GM19025 (cell line): ENCODE results near the gene TMEM184A.

Source experiments
- ATAC-seq: cut with Tn5 transposase; IDR thresholded peaks from one replicate; pipeline ENCODE4 v1.9.1; 2021; ENCODE audit warnings: mild to moderate bottlenecking, low read depth, moderate library complexity; ENCODE audit not compliant: unreplicated experiment

The TMEM184A gene

DNA sequence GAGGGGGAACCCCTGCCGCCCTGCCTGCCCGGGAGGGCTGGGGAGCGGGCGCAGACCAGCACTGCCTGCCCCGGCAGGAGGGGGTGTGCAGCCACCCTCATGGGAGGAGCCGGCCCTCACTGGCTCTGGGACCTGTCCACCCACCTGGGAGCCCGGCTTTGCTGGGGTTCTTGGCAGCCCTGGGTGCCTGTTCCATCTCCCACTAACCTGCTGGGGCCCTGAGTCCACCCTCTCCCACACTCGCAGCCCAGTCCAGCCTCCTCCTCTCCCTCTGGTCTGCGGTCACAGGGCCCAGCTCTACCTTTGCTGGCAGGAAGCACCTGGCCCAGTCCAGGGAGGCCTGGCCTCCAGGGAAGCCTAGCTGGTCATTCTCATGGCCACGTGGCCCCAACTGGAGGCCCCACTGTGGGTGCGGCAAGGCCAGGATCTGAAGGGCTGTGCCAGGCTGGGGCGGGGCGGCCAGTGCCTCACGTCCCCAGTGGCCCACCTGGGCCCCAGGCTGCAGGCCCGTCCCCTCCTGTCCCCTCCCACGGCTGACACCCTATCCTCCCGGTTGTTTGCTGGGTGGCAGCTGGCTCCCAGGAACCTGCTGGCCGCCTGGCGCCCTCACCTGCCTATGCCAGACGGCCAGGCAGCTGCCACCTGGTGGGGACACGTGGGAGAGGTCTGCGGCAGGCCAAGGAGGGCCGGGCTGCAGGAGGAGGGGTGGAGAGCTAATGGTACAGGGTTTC lies at the start of gene TMEM184A:
Gene TMEM184A, minus strand, starts transcription at position 393 of the 731 bp plus-strand sequence. CDS start 721 bp downstream, outside the sequence.
- no peak for ATAC-seq

DNA sequence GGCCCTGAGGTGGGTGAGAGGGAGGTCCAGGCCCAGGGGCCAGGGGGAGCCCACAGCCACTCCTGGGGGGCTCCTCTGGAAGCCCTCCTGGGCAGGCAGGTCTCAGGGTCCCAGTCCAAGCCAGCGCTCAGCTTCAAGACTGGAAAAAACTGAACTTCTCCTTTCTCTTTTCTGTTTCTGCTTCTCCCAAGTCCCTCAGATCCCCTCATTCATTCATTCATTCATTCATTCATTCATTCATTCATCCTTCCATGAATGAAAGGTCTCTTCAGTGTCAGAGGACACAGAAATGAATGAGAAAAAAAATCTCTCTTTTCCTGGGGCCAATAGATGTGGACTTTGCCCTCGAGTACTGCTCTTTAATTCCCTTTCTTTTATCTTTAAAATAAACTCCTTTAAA lies 48.4 kb upstream of the TMEM184A start:
- ATAC-seq: no peak

DNA sequence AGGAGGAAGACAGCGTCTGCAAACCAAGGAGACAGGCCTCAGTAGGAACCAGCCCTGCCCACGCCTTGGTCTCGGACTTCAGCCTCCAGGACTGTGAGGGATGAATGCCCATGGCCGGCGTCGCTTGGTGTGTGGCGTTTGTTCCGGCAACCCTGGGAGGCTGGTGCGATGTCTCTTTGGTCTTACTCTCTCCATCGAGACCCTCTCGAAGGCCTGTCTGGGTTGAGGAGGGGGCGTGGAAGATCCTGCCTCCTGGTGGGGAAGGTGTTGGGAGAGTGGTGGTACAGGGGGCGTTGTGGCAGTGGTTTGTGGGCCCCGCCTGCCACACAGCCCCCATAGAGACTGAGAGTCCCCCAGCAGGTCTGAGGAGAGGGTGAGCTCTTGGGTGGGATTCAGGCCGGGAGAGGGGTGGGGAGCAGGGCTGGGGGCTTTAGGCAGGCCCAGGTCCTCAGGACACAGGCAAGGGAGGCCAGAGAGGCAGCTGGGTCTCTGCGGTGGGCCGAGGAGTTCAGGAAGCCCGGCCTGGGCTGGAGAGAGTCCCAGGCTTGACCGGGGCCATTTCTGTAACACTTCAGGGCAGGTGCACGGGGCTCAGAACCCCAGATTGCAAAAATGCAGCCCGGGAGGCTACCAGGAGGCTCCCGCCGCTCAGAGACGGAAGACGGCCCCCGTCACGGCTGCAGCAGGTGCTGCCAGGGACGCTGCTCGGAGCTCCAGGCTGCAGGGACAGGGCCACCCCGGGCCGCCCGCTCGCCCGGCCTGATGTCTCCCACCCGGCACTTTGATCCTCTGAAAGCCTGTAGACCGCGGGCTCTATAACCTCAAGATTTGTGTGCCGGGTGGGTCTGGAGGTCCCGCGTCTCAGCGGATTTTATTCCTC lies 47.6 kb upstream of the TMEM184A start:
- no peak for ATAC-seq

DNA sequence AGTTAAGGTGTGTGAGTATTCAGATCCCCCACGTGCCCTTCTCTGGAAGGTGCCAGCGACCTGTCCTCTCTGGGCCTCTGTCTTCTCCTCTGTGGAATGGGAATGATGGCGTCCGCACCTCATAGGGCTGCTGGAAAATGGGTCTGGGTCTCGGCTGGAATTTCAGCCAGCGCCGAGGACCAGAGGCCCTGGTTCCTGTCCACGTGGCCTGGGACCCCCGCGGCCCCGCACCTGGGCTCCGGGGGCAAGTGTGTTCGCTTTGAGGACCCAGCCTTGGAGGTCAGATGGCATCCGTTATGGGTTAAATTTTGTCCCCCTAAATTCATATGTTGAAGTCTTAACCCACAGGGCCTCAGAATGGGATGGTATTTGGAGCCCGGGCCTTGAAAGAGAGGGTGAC lies 46.4 kb upstream of the TMEM184A start:
- no peak for ATAC-seq

DNA sequence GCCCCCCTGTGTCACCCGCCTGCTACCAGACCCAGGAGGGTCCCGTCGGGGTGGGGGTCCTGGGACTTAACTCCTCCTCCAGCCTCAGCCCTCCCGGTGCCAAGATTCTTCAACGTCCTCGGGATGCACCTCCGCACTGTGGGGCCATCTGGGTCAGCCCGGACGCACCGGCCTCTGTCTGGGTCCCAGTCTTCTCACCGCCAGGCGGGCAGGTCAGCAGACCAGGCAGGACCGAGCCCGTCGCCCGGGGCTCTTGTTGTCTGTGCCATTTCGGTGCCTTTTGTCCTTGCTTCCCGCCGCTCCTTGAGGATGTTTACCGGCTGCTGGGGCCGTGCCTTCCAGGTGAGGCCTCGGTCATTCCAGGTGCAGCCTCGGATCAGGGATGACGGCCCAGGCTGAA lies 46.0 kb upstream of the TMEM184A start:
- no peak for ATAC-seq

DNA sequence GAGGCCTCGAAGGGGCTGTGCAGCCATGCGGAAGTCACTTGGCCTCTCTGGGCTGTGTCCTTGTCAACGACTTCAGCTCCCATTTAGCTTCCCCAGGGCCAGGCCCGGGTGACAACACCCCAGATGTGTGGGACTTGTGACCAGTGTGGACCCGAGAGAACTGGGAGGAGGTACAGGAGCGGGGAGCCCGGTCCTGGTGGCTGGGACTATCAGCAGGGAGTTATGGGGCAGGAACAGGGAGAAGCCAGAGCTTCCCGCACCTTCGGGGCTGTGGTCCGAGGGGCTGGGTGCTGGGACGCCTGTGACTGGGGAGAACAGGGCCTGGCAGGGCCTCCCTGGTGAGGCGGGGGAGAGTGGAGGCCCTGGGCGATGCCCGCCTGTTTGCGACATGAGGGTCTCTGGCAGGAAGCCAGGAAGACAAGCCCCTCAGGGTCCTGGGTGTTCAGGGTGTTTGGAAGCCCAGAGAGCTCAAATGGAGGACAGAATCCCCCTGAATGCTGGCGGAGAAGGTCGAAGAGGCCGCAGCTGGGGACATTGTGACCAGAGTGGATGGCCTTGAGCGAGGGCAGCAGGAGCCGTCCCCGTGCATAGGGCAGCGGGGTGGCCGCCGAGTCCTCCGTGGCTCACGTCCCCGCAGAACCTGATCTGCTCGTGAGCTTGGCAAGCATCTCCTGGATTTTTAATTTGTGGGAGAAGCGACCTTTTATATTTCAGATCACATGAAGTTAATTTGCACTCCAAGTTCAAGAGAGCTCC lies 43.8 kb upstream of the TMEM184A start:
- ATAC-seq: no peak

DNA sequence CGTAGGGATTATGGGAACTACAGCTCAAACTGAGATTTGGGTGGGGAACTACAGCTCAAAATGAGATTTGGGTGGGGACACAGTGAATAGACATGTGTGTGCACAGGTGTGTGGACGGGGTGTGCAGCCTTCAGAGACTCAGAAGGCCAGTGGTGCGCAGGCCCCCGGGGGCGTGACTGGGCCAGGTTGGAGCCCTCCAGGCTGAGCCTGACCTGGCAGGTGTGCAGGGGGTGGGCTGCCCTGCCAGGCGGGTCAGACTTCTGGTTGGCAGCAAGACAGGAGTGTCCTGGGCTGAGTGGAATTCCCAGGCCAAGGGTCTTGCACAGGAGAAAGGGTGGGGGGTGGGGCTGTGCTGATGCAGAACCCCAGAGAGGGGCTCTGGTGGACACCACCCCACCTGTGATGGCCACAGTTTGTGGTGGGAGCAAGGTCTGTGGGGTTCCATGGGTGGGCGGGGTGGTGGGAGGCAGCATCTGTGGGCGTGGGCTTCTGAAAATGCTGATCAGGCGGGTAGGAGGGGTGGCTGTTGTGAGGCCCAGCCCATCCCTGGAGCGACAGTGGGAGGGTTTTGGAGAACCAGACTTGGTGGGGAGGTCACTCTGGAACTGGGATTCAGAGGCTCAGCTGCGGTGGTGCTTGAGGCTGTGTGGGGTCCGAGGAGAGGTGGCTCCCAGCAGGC lies 43.1 kb upstream of the TMEM184A start:
- ATAC-seq: no peak

DNA sequence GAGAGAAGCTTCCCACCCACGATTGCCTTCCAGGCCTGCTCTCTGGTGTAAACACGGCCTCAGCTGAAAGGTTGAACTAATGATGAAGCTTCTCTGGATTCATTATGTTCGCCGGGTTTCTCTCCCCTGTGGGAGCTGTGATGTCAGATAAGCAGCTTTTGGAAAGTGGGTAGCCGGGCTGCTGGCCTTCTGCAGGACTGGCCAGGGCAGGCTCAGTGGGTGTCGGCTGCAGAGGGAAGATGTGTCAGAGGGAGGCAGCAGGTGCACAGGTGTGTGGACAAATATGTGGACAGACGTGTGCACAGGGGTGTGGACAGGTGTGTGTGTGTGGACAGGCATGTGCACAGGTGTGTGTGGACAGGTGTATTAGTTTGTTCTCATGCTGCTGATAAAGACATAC lies 42.3 kb upstream of the TMEM184A start:
- no peak for ATAC-seq

DNA sequence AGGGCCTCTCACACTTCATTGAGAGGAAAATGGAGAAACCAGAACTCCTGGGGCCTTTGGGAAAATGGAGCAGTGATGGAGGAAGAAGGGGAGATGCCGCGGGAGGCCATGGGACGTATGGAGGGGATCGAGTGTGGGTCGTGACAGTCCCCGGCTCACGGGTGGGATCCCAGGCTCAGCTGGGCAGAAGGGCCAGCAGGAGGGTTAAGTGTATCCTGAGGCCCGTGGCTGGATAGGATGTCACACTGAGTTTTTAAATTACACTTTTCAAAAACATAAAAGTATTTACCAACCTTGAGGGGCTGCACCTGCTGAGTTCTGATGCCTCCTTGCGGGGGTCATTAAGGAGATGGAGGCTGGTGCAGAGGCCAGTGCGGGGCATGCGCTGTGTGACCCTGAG lies 41.8 kb upstream of the TMEM184A start:
- ATAC-seq: no peak

DNA sequence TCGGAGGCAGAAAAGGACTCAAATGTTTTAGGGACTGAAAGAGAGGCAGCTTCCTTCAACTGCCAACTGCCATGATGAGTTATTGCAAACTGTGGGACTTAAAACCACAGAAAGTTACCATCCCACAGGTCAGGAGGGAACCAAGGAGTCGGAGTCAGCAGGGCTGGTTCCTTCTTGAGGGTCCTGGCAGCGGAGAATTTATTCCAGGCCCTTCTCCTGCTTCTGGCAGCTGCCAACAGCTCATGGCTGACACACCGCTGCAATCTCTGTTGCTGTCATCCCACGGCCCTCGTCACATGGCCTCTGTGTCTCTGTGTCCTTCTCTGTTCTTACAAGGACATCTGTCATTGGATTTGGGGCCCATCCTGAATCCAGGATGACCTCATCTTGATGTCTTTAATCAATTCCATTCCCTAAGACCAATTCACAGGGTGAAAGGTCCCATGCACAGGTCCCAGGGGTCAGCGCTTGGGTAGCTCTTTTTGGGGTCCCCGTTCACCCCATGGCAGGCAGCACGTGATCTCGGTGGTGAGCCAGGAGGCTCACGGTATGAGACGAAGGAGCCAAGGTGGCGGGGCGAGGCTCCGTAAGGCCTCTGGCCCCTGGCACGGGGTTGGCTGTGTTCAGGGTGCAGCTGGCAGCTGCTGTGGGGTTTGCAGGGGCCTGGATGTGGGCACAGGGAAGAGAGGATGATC lies 41.2 kb upstream of the TMEM184A start:
- ATAC-seq: no peak

DNA sequence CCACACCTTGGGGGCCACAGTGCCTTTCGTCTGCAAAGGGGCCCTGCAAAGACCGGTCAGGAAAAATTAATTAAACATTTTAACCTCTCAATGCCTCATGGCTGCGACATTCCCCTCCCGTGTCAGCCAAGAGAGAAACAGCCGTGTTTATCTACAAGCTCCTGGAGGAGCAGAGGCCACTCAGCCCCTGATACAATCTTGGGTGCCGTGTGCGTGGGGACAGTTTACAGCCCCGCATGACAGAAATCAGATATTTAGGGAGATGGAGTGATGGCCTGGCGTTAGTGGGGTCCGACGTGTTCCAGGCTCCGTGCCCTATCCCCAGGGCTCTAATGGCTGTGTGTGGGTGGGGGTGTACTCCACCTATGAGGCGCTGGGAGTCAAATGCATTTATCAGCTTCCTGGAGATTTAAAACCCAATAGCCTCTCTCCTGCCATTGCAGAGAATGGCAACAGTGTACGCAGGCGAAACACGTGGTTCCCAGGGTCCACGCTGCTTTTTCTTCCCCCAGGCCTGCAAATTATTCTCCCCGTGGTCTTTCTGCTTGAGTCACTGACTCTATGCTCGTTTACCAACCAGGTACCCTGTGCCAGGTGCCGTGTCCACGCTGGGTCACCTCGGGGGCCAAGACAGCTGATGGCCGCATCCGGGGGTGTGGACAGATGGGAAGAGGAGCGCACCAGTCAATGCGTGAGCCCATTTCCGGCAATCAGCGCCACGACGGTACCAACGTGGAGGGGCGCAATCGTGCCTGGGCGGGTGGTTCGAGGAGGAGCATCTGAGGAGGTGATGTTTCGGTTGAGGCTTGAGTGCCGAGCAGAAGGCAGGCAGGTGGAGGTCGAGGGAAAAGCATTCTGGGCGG lies 40.4 kb upstream of the TMEM184A start:
- no peak for ATAC-seq

DNA sequence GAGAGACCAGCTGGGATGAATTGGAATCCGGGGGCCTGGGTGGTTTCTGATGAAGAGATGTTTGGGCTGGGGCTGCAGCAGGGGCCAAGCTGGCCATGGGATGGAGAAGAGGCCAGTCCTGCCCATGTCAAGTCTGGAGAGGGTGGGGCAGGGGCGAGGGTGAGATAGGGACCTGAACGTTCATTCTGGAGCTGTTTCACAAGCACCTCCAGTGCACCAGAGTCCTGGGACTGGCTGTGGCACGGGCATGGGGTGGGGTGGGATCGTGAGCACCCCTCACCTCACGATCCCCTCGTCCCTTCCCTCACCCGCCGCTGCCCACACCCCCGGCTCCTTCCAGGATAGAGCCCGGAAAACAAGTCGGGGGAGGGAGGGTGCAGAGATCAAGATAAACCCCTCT lies 39.6 kb upstream of the TMEM184A start:
- no peak for ATAC-seq

DNA sequence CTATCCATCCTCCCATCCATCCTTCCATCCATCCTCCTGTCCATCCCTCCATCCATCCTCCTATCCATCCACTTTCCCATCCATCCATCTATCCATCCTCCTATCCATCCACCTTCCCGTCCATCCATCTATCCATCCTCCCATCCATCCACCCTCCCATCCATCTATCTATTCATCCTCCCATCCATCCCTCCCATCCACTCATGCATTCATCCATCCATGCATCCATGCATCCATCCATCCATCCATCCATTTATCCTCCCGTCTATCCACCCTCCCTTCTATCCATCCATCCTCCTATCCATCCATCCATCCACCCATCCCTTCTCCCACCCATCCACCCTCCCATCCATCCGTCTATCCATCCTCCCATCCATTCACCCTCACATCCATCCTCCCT lies 39.0 kb upstream of the TMEM184A start:
- ATAC-seq: no peak

DNA sequence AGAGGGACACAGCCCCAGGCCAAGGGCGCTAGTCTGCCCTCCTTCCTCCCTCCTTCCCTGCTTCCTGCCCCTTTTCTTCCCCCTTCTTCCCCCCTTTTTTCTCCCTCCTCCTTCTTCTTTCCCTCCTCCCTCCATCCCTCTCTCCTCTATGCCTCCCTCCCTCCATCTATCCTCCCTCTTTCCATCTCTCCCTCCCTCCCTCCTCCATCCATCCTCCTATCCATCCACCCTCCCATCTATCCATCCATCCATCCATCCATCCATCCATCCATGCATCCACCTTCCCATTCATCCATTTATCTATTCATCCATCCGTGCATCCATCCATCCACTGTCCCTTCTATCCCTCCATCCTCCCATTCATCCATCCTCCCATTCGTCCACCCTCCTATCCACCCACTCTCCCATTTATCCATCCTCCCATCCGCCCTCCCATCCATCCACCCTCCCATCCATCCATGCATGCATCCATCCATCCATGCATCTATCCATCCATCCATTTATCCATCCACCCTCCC lies 38.0 kb upstream of the TMEM184A start:
- no peak for ATAC-seq

DNA sequence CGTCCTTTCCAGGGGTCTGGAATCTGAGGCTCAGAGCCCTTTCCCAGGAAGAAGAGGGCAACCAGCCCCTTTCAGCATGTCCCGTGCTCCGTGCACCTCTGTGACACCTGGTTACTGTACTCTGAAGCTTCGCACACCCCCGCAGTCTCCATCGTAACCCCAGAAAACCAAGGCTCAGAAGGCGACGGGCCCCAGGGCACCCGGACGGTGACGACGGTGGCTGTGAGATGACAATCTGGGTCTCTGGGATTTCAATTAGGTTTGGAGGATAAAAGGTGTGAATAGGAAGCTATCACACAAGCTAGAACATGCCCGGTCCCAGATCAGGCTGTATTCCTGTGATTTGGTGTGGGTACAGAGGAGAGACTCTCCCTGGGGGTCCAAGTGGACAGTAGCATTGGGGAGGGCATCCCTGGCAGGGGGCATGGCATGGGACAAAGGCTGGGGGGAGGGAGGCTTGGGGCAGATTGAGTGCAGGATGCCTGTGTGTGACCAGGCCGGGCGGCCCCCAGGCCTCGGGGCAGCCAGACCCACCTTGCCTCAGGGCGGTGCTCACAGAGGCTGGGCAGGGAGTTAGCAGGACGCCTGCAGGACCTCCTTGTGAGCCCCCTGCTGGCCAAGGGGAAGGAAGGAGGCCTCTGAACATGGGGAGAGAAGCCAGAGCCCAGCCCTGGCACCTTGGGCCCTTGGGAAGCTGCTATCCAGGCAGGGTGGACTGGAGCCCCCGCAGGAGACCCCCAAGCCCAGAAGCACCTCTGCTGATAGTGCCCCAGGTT lies 37.3 kb upstream of the TMEM184A start:
- no peak for ATAC-seq

DNA sequence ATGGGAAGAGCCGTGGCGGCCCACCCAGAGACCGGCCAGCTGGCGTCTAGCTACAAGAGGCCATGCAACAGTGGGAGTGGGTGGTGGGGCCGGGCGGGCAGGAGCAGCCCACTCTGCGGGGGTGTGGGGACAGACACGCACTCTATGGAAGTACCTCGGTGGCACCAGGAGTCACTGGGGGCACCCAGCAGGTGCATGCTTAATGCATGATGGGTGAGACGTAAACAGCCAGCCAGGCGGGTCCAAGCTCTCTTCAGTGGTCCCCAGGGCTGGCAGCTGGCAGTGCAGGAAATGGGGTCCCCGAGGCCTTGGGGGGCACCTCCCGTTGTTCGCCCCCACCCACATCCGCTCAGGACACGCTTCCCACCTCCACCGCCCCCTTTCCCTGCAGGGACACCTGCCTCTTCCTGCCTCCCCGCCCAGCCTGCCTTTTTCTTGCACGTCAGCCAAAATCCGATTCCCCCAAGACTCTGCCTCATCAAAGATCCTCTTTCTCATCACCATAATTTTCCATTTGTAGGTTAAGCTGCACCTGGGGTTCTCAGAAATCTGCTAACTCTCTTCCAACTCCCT lies 36.4 kb upstream of the TMEM184A start:
- no peak for ATAC-seq

DNA sequence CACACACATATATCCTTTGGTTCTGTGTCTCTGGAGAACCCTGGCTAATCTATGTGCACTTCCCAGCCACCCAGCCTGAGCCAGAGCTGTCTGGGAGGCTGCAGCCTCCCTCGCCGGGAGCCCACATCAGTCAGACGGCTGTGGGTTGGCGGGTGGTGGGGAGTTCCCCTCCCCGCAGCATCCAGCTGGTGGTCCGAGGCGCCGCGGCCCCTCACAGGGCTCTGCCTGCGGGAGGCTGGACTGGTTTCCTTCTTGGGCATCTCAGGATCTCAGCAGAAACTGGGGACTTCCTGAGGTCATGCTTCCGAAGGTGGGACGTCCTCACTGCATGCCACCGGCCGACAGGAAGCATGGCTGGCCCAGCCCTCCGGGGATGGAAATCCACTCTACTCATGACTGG lies 35.9 kb upstream of the TMEM184A start:
- ATAC-seq: no peak

DNA sequence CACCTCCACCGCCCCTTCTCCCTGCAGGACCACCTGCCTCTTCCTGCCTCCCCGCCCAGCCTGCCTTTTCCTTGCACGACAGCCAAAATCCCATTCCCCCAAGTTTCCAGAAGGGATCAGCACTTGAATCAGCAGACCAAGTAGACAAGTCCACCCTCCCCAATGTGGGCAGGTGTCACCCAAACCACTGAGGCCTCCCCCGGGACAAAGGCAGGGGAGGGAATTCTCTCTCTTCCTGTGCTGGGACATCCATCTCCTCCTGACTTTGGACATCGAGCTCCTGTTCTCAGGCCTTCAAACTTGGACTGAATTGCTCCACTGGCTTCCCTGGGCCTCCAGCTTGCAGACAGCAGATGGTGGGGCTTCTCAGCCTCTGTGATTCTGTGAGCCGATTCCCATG lies 35.4 kb upstream of the TMEM184A start:
- no peak for ATAC-seq
